Urinary bladder (tissue), 4 donors: ENCODE results near the gene DHH. TPM values are rescaled to one million over a fixed set of nuclear protein-coding genes. Genes with fewer than 3 reads are reported as not detected.

ENCODE experiments used
- DNase-seq: peaks from one replicate; pipeline ENCODE4 v3.0.0-alpha.2; 2015; ENCODE audit errors: extremely low spot score
- H3K27ac ChIP-seq: one replicate; pipeline ENCODE4 v1.5.1; 2013; ENCODE audit warnings: low read depth, mild to moderate bottlenecking, moderate library complexity
- H3K36me3 ChIP-seq: one replicate; pipeline ENCODE4 v1.6.1; 2013; ENCODE audit warnings: mild to moderate bottlenecking, moderate library complexity; ENCODE audit not compliant: insufficient read depth
- H3K4me1 ChIP-seq: one replicate; pipeline ENCODE4 v1.6.1; 2013; ENCODE audit warnings: mild to moderate bottlenecking, moderate library complexity; ENCODE audit not compliant: insufficient read depth
- H3K4me3 ChIP-seq: one replicate; pipeline ENCODE4 v1.5.1; 2013; ENCODE audit warnings: low read depth, low read length
- WGBS: extraction: QIAGEN DNeasy Blood & Tissue Kit; methylation state at CpG from one replicate; pipeline ENCODE4 v1.1.7; 2013; 5-methylcytosine and 5-hydroxymethylcytosine counted together
- polyA plus RNA-seq: library from polyadenylated mRNA; stranded (reverse); fragments of 200-250 nt; gene quantifications from one replicate; pipeline ENCODE4 v1.2.3, GENCODE V29; 2013
- total RNA-seq: library from RNA; depleted of rRNA; stranded (reverse); fragments of >200 nt; gene quantifications from one replicate; pipeline ENCODE4 v1.2.3, GENCODE V29; 2014
- donor health status: healthy with polysubstance abuse.
- donor health status: healthy.

The DHH gene
- total and polyA plus RNA-seq, 2 donors = 2.3 to 2.7 TPM

DNA sequence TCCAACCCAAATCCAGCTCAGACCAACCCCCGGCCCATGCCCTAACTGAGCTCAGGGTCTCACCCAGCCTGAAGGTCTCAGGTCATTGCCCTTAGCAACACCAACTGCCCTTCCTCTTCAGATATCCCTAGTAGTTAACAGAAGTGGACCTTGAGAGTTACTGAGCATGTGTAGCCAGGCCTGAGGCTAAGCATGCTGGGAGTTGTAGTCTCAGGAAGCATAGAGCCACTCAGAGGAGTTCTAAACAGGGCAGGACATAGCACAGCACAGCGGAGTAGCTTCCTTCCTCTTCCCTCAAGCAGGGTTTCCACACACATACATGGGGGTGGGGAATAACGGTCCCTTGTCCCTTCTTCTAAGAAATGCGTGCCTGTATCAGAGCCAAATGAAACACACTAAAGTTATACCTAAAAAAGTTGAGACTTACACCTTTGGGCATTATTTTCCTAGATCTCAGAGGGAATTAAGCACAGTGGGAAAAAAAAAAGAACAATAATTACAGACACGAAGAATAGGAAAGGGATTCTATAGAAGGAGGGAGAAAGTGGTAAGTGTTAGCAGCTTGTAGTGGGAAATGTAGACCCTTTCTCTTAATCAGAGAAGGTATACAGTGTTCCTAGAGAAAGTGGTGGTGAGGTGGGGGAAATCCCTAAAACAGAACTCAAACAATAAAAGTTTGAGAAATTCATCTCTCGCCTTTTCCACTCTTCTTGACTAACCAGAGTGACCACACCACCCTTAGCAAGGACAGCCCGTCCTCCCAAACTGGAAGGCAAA, 38.4 kb downstream of the DHH start:
- no peak overlapping the region for H3K4me3 ChIP-seq
- 48% methylated on average over 7 of the region's 7 CpGs for WGBS
- no peaks in the 10 kb centered on the region for H3K4me1 ChIP-seq

DNA sequence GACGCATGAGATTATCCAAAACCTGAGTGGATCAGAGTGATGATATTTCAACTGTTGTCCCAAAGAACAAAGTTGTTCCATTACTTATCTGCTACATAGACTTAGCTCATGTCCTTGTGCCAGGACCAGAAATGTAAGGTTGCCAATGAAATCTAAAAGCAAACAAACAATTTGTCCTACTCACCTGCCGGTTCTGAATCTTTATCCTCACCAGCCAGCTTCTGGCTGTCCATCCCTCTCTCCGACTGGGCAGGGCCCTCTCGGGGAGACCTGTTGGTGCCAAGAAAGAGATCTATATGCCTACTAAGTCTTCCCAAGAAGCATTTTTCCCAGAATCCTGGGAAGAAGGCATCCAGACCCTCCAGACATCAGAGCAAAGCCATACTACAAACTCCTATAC, 39.5 kb downstream of the DHH start:
- WGBS = 76% methylated on average over 4 of the region's 4 CpGs
- Histone ChIP-seq H3K4me3 (no peak overlapping the region), H3K36me3 (peaks cover 9% of the 10 kb centered on the region), H3K27ac (no peak overlapping the region), H3K4me1 (no peaks in the 10 kb centered on the region)
- no peak for DNase-seq

More for the DNA sequence above, 38.4 kb downstream of the DHH start:
- H3K36me3 ChIP-seq = peaks cover 7% of the 10 kb centered on the region
- DNase-seq = no peak
- no peak overlapping the region for H3K27ac ChIP-seq

- Histone ChIP-seq H3K4me3 (no peak overlapping the region), H3K4me1 (no peaks in the 10 kb centered on the region), H3K27ac (no peak overlapping the region), H3K36me3 (peaks cover 10% of the 10 kb centered on the region)
- 92% methylated on average over 10 of the region's 10 CpGs for WGBS
- DNase-seq = no peak
Measured at GRCh38 chr12:49054524-49054923, 40.1 kb downstream of the DHH start.

- no peak overlapping the region for H3K27ac ChIP-seq
- H3K4me3 ChIP-seq = no peak overlapping the region
- peaks cover 10% of the 10 kb centered on the region for H3K36me3 ChIP-seq
- no peak for DNase-seq
- H3K4me1 ChIP-seq = no peaks in the 10 kb centered on the region
- 95% methylated on average over 5 of the region's 5 CpGs for WGBS
Measured at GRCh38 chr12:49054096-49054495, 40.5 kb downstream of the DHH start.

GRCh38 chr12:49052451-49053208, 42.0 kb downstream of the DHH start:
- Histone ChIP-seq H3K36me3 (peaks cover 12% of the 10 kb centered on the region), H3K4me3 (no peak overlapping the region), H3K27ac (no peak overlapping the region), H3K4me1 (no peaks in the 10 kb centered on the region)
- 83% methylated on average over 16 of the region's 16 CpGs for WGBS
- no peak for DNase-seq

GRCh38 chr12:49051777-49052438, 42.7 kb downstream of the DHH start:
- H3K4me3 ChIP-seq = no peak overlapping the region
- DNase-seq = no peak
- no peak overlapping the region for H3K27ac ChIP-seq
- H3K36me3 ChIP-seq = peaks cover 12% of the 10 kb centered on the region
- no peaks in the 10 kb centered on the region for H3K4me1 ChIP-seq
- 87% methylated on average over 20 of the region's 20 CpGs for WGBS

DNA sequence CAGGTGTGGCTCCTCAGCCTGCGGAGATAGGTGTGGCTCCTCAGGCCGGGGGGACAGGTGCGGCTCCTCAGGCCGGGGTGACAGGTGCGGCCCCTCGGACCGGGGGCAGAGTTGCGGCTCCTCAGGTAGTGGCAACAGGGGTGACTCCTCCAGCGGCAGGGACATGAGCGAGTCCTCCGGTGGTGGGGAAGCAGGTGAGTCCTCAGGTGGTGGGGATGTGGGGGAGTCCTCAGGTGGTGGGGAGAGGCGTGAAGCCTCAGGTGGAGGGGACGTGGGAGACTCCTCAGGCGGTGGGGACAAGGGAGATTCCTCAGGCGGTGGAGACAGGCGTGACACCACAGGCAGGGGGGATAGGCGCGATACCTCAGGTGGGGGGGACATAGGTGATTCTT, 43.2 kb downstream of the DHH start:
- Histone ChIP-seq H3K36me3 (peaks cover 12% of the 10 kb centered on the region), H3K4me1 (no peaks in the 10 kb centered on the region), H3K4me3 (no peak overlapping the region), H3K27ac (no peak overlapping the region)
- WGBS = 95% methylated on average over 18 of the region's 18 CpGs
- DNase-seq = no peak

- H3K4me1 ChIP-seq = no peaks in the 10 kb centered on the region
- no peak overlapping the region for H3K4me3 ChIP-seq
- no peak for DNase-seq
- no peak overlapping the region for H3K27ac ChIP-seq
- WGBS = 91% methylated on average over 13 of the region's 13 CpGs
- peaks cover 17% of the 10 kb centered on the region for H3K36me3 ChIP-seq
Measured at GRCh38 chr12:49050507-49051372, 43.9 kb downstream of the DHH start.

- WGBS = 79% methylated on average over 20 of the region's 20 CpGs
- H3K4me3 ChIP-seq = no peak overlapping the region
- no peak overlapping the region for H3K27ac ChIP-seq
- no peaks in the 10 kb centered on the region for H3K4me1 ChIP-seq
- no peak for DNase-seq
- peaks cover 19% of the 10 kb centered on the region for H3K36me3 ChIP-seq
Measured at GRCh38 chr12:49049566-49050224, 44.9 kb downstream of the DHH start.

DNA sequence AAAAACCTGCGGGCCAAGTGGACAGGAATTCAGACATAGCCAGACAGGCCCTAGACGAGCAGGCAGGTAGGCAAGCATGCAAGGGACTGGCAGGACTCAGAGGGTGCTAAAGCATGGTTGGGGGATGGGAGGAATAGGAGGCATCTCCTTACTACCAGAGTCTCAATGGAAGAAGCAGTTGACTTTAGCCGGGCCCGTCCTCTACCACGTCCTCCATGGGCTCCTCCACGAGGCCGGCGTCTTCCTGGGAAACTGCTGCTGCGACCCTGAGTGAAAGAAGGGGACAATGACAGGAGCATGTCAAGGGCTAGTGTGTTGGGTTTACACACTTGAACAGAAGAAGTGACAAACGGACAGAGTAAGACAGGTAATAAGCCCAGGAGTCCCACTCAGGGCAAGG, 45.6 kb downstream of the DHH start:
- Histone ChIP-seq H3K4me3 (no peak overlapping the region), H3K4me1 (no peaks in the 10 kb centered on the region), H3K36me3 (peaks cover 21% of the 10 kb centered on the region), H3K27ac (no peak overlapping the region)
- WGBS = 92% methylated on average over 10 of the region's 10 CpGs
- DNase-seq = no peak

GRCh38 chr12:49046129-49046895, 48.3 kb downstream of the DHH start:
- H3K27ac ChIP-seq = no peak overlapping the region
- H3K4me3 ChIP-seq = no peak overlapping the region
- no peak for DNase-seq
- 92% methylated on average over 12 of the region's 12 CpGs for WGBS
- H3K36me3 ChIP-seq = peaks cover 20% of the 10 kb centered on the region
- H3K4me1 ChIP-seq = no peaks in the 10 kb centered on the region

- Histone ChIP-seq H3K4me3 (no peak overlapping the region), H3K27ac (no peak overlapping the region), H3K36me3 (peaks cover 17% of the 10 kb centered on the region), H3K4me1 (no peaks in the 10 kb centered on the region)
- 96% methylated on average over 12 of the region's 12 CpGs for whole genome bisulfite sequencing
- DNase-seq = no peak
Measured at GRCh38 chr12:49044660-49045059, 49.9 kb downstream of the DHH start.
